Measurements from ENCODE around the gene IL31RA.

IL31RA gene

GRCh38 chr5:55860288-55860687 lies 9.1 kb downstream of the IL31RA start:
- DNase-seq (ENCODE audit: low read depth in 2 of 2): no peak

- DNase-seq (ENCODE audit: low read depth in 2 of 2): no peak
Observed at GRCh38 chr5:55860709-55861108, 9.6 kb downstream of the IL31RA start.

- DNase-seq (ENCODE audit: low read depth in 2 of 2): no peak
Observed at GRCh38 chr5:55864606-55865541, 13.7 kb downstream of the IL31RA start.

GRCh38 chr5:55865831-55866230 lies 14.7 kb downstream of the IL31RA start:
- DNase-seq (ENCODE audit: low read depth in 2 of 2): no peak

- DNase-seq (ENCODE audit: low read depth in 2 of 2): no peak
Observed at GRCh38 chr5:55866485-55866884, 15.3 kb downstream of the IL31RA start.

- DNase-seq (ENCODE audit: low read depth in 2 of 2): no peak
Observed at GRCh38 chr5:55866934-55867333, 15.8 kb downstream of the IL31RA start.

- no peak for DNase-seq (ENCODE audit: low read depth in 2 of 2)
Observed at GRCh38 chr5:55868846-55869245, 17.7 kb downstream of the IL31RA start.

- DNase-seq (ENCODE audit: low read depth in 2 of 2): no peak
Observed at GRCh38 chr5:55869847-55870246, 18.7 kb downstream of the IL31RA start.

- no peak for DNase-seq (ENCODE audit: low read depth in 2 of 2)
Observed at GRCh38 chr5:55873234-55873633, 22.1 kb downstream of the IL31RA start.

GRCh38 chr5:55877655-55878054 lies 26.5 kb downstream of the IL31RA start:
- no peak for DNase-seq (ENCODE audit: low read depth in 2 of 2)

- no peak for DNase-seq (ENCODE audit: low read depth in 2 of 2)
Observed at GRCh38 chr5:55880453-55880852, 29.3 kb downstream of the IL31RA start.

GRCh38 chr5:55885359-55885758 lies 34.2 kb downstream of the IL31RA start:
- DNase-seq (ENCODE audit: low read depth in 2 of 2): no peak

- DNase-seq (ENCODE audit: low read depth in 2 of 2): no peak
Observed at GRCh38 chr5:55888205-55888604, 37.0 kb downstream of the IL31RA start.

- no peak for DNase-seq (ENCODE audit: low read depth in 2 of 2)
Observed at GRCh38 chr5:55892479-55892878, 41.3 kb downstream of the IL31RA start.

GRCh38 chr5:55894135-55894534 lies 43.0 kb downstream of the IL31RA start:
- DNase-seq (ENCODE audit: low read depth in 2 of 2): no peak

- no peak for DNase-seq (ENCODE audit: low read depth in 2 of 2)
Observed at GRCh38 chr5:55895346-55895745, 44.2 kb downstream of the IL31RA start.

GRCh38 chr5:55896238-55896637 lies 45.1 kb downstream of the IL31RA start:
- no peak for DNase-seq (ENCODE audit: low read depth in 2 of 2)

GRCh38 chr5:55896663-55897062 lies 45.5 kb downstream of the IL31RA start:
- no peak for DNase-seq (ENCODE audit: low read depth in 2 of 2)

GRCh38 chr5:55897206-55897894 lies 46.2 kb downstream of the IL31RA start:
- DNase-seq (ENCODE audit: low read depth in 2 of 2): no peak

GRCh38 chr5:55897905-55898304 lies 46.7 kb downstream of the IL31RA start:
- DNase-seq (ENCODE audit: low read depth in 2 of 2): no peak

GRCh38 chr5:55899344-55899743 lies 48.2 kb downstream of the IL31RA start:
- DNase-seq (ENCODE audit: low read depth in 2 of 2): no peak

GRCh38 chr5:55900068-55900467 lies 48.9 kb downstream of the IL31RA start:
- DNase-seq (ENCODE audit: low read depth in 2 of 2): no peak

GRCh38 chr5:55900776-55901175 lies 49.6 kb downstream of the IL31RA start:
- DNase-seq (ENCODE audit: low read depth in 2 of 2): no peak

Measured in stimulated activated CD8-positive, alpha-beta memory T cell treated with anti-CD3 and anti-CD28 coated beads, Interleukin-7, amount 100 ng/mL, for 1 hour (primary cell).